K562 (cell line): ENCODE results near the gene DGCR6L. TPM values are rescaled to one million over a fixed set of nuclear protein-coding genes. Genes with fewer than 3 reads are reported as not detected.
A peak's percentile ranks its signal among the peaks of the same experiment; 100 is the strongest.

Experiments
- CXXC5 ChIP-seq: fragments of 250-450 bp; sonication (Bioruptor Pico); IDR thresholded peaks from 2 replicates; pipeline ENCODE4 v1.8.0; 2022; ENCODE audit warnings: inconsistent platforms, mild to moderate bottlenecking, moderate library complexity
- E2F8 ChIP-seq: fragments of 450-650 bp; IDR thresholded peaks from 2 replicates; pipeline ENCODE4 v1.7.1; 2018; ENCODE audit warnings: mild to moderate bottlenecking, low read depth; ENCODE audit not compliant: partially characterized antibody
- ERF ChIP-seq: fragments of 450-650 bp; formaldehyde crosslinking; IDR thresholded peaks from 2 replicates; pipeline ENCODE4 v1.4.0; 2020; ENCODE audit warnings: mild to moderate bottlenecking, mixed read lengths
- ETS2 ChIP-seq: IDR thresholded peaks from 2 replicates; pipeline ENCODE4 v1.6.1; 2016; ENCODE audit warnings: borderline replicate concordance, missing genetic modification characterization, mild to moderate bottlenecking, moderate library complexity, missing compliant biosample characterization; ENCODE audit not compliant: poor library complexity, severe bottlenecking
- GMEB1 ChIP-seq: fragments of 250-450 bp; sonication (Bioruptor Pico); IDR thresholded peaks from 2 replicates; pipeline ENCODE4 v1.4.0; 2020; ENCODE audit warnings: mild to moderate bottlenecking
- KAT8 ChIP-seq: fragments of 450-650 bp; IDR thresholded peaks from 2 replicates; pipeline ENCODE4 v1.6.1; 2016; ENCODE audit warnings: low read depth, mild to moderate bottlenecking
- MEF2A ChIP-seq: IDR thresholded peaks from 2 replicates; pipeline ENCODE4 v1.6.1; 2011; ENCODE audit warnings: low read depth, mild to moderate bottlenecking, low read length, moderate library complexity; ENCODE audit not compliant: control insufficient read depth
- MLLT1 ChIP-seq, 2 experiments: fragments of 450-650 bp; IDR thresholded peaks; 2 replicates each; pipeline ENCODE4 v1.6.1; 2016
- MTA3 ChIP-seq: fragments of 450-650 bp; formaldehyde crosslinking; IDR thresholded peaks from 2 replicates; pipeline ENCODE4 v1.6.1; 2017; ENCODE audit warnings: mild to moderate bottlenecking, borderline replicate concordance
- PRMT5 ChIP-seq: sonication (generic); formaldehyde crosslinking; IDR thresholded peaks from 2 replicates; pipeline ENCODE4 v1.5.0; 2020; ENCODE audit warnings: missing genetic modification reagents
- PYGO2 ChIP-seq: fragments of 450-650 bp; IDR thresholded peaks from 2 replicates; pipeline ENCODE4 v1.6.1; 2016; ENCODE audit warnings: mild to moderate bottlenecking, missing genetic modification characterization, moderate library complexity, missing compliant biosample characterization
- SMARCE1 ChIP-seq: fragments of 450-650 bp; IDR thresholded peaks from 2 replicates; pipeline ENCODE4 v1.7.1; 2016; ENCODE audit warnings: mild to moderate bottlenecking
- TBL1XR1 ChIP-seq, 2 experiments: IDR thresholded peaks; 2 replicates each; pipeline ENCODE4 v1.6.1; 2012; ENCODE audit warnings: improper control_type of control experiment in 2 of 2, low read length in 2 of 2, mild to moderate bottlenecking in 1 of 2
- TOE1 ChIP-seq, 2 experiments: fragments of 450-650 bp in 1 of 2; sonication (generic) in 1 of 2; formaldehyde crosslinking in 1 of 2; IDR thresholded peaks; 2 replicates each; pipeline versions ENCODE4 v1.7.1 to v1.8.0; 2016 to 2022; ENCODE audit warnings: borderline replicate concordance in 2 of 2, mild to moderate bottlenecking in 2 of 2, antibody characterized with exemption in 1 of 2, inconsistent platforms in 1 of 2, low read depth in 1 of 2, missing genetic modification reagents in 1 of 2, moderate library complexity in 1 of 2
- ZBTB17 ChIP-seq: fragments of 450-650 bp; formaldehyde crosslinking; IDR thresholded peaks from 2 replicates; pipeline ENCODE4 v1.4.0; 2020; ENCODE audit warnings: mild to moderate bottlenecking
- ZNF143 ChIP-seq: sonication (generic); formaldehyde crosslinking; IDR thresholded peaks from 2 replicates; pipeline ENCODE4 v1.9.0; 2022; ENCODE audit warnings: mild to moderate bottlenecking, missing genetic modification reagents
- ZNF699 ChIP-seq: fragments of 250-450 bp; sonication (Bioruptor Pico); IDR thresholded peaks from 2 replicates; pipeline ENCODE4 v1.8.0; 2021; ENCODE audit warnings: mild to moderate bottlenecking, moderate library complexity; ENCODE audit not compliant: insufficient replicate concordance
- polyA plus RNA-seq, 8 experiments: library from polyadenylated mRNA; depleted of rRNA in 4 of 8; stranded (reverse) in 5 of 8; unstranded in 3 of 8; fragments of >200 nt; fragmentation: Nextera tagmentation in 2 of 8; fragmentation: Illumina TruSeq in 1 of 8; extraction: Ambion mirVana in 2 of 8; extraction: Trizol in 1 of 8; gene quantifications; 2 replicates each; pipeline versions ENCODE4 v1.2.1 to v1.2.3, GENCODE V29; 2011 to 2014; ENCODE audit warnings: inconsistent platforms in 1 of 8, missing spikeins in 1 of 8
- total RNA-seq, 7 experiments: library from RNA; depleted of rRNA in 6 of 7; stranded (reverse); fragments of >200 nt in 6 of 7; fragmentation: Illumina TruSeq in 2 of 7; extraction: Trizol in 2 of 7; gene quantifications; 2 replicates each; pipeline versions ENCODE4 v1.2.1 to v1.2.3, GENCODE V29; 2011 to 2021; ENCODE audit warnings: low replicate concordance in 1 of 7
- TF ChIP-seq, protein P1 (sequence below), 2 experiments: fragments of 450-650 bp; conservative IDR thresholded peaks; 2 replicates each; pipeline ENCODE4 v1.6.1; 2017; ENCODE audit warnings: mild to moderate bottlenecking in 2 of 2, moderate library complexity in 2 of 2

The DGCR6L gene
- total and polyA plus RNA-seq, 9 of the 15 experiments (the other 6 are each of a cell fraction or from before 2014, with no cell fraction given) = 3.6 to 151 (median 51.0) TPM

- TF ChIP-seq KAT8 = no peak
- TF ChIP-seq ERF (CRISPR knock-in tag) = peak; percentile 62; the same call in 1 of the 2 replicates
- TF ChIP-seq, protein P1, sequence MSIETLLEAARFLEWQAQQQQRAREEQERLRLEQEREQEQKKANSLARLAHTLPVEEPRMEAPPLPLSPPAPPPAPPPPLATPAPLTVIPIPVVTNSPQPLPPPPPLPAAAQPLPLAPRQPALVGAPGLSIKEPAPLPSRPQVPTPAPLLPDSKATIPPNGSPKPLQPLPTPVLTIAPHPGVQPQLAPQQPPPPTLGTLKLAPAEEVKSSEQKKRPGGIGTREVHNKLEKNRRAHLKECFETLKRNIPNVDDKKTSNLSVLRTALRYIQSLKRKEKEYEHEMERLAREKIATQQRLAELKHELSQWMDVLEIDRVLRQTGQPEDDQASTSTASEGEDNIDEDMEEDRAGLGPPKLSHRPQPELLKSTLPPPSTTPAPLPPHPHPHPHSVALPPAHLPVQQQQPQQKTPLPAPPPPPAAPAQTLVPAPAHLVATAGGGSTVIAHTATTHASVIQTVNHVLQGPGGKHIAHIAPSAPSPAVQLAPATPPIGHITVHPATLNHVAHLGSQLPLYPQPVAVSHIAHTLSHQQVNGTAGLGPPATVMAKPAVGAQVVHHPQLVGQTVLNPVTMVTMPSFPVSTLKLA (conservative IDR thresholded peaks at IDR 0.05) = no peak
- peak; percentile 67 to 73; a peak in 3 of 4 replicates for TF ChIP-seq TBL1XR1 (IDR thresholded peaks at IDR 0.05; ENCODE audit: low read length in 2 of 2)
- no peak for TF ChIP-seq E2F8
- TF ChIP-seq MEF2A = no peak
- TF ChIP-seq ZBTB17 = peak; percentile 71; the same call in 1 of the 2 replicates
- TF ChIP-seq MTA3 = no peak
- TF ChIP-seq TOE1 (IDR thresholded peaks at IDR 0.05; ENCODE audit: borderline replicate concordance) = no peak
- TF ChIP-seq TOE1 (CRISPR knock-in tag; IDR thresholded peaks at IDR 0.05; ENCODE audit: borderline replicate concordance, low read depth) = no peak
- TF ChIP-seq SMARCE1 = no peak
- TF ChIP-seq PYGO2 = no peak
- no peak for TF ChIP-seq MLLT1 (IDR thresholded peaks at IDR 0.05)
- TF ChIP-seq GMEB1 = 0 out of 2 replicates have a peak, but pooled peaks have one; percentile 23
- peak; percentile 92 for TF ChIP-seq CXXC5
- TF ChIP-seq ETS2 = no peak
- TF ChIP-seq PRMT5 (CRISPR knock-in tag) = peak; percentile 50; the same call in 1 of the 2 replicates
- no peak for TF ChIP-seq ZNF699 (CRISPR knock-in tag)
- peak; percentile 55 for TF ChIP-seq ZNF143 (CRISPR knock-in tag)
Observed at GRCh38 chr22:20268279-20269012, 51.4 kb downstream of the DGCR6L start, which contains the start of gene RTN4R (continued).
